D721Med (cell line): ENCODE data around the gene AGO3.
A peak's percentile ranks its signal among the peaks of the same experiment; 100 is the strongest.

Experiments used
- DNase-seq: peaks from one replicate; pipeline ENCODE4 v3.0.0; 2011; ENCODE audit warnings: low spot score; ENCODE audit not compliant: insufficient read length
- FAIRE-seq: peaks from 2 replicates; lab custom pipeline; 2011; peaks lifted over from hg19 to GRCh38; lab: Jason Lieb, UNC
- CTCF ChIP-seq: IDR thresholded peaks from 2 replicates; pipeline ENCODE4 v1.5.1; 2012; ENCODE audit warnings: mild to moderate bottlenecking, control low read depth; ENCODE audit not compliant: insufficient read depth; ENCODE audit errors: missing control alignments

The AGO3 gene

GRCh38 chr1:36094621-36095061, 163.7 kb downstream of the AGO3 start:
- DNase-seq (no peak), FAIRE-seq (no peak)
- TF ChIP-seq CTCF = no peak

GRCh38 chr1:36095760-36096405, 165.0 kb downstream of the AGO3 start:
- TF ChIP-seq CTCF = no peak
- DNase-seq = no peak
- no peak for FAIRE-seq

- TF ChIP-seq CTCF = no peak
- FAIRE-seq (no peak), DNase-seq (no peak)
Measured at GRCh38 chr1:36096500-36097432, 165.9 kb downstream of the AGO3 start.

GRCh38 chr1:36097693-36098585, 167.0 kb downstream of the AGO3 start:
- DNase-seq = no peak
- TF ChIP-seq CTCF = no peak
- no peak for FAIRE-seq

GRCh38 chr1:36098650-36099365, 167.9 kb downstream of the AGO3 start:
- FAIRE-seq = no peak
- TF ChIP-seq CTCF = no peak
- no peak for DNase-seq

- FAIRE-seq (no peak), DNase-seq (peak; percentile 71)
- peak; percentile 91 for TF ChIP-seq CTCF
Measured at GRCh38 chr1:36099681-36100341, 168.9 kb downstream of the AGO3 start.
